HG02571 (cell line): ENCODE data around the gene ABR.
"Not testable (repeated sequence)": the region's sequence is repeated elsewhere in the genome, so short reads cannot be mapped to it uniquely, and the experiment has no call there.

Experiments used
- ATAC-seq: cut with Tn5 transposase; IDR thresholded peaks from one replicate; pipeline ENCODE4 v1.9.1; 2021; ENCODE audit warnings: mild to moderate bottlenecking, moderate library complexity; ENCODE audit not compliant: unreplicated experiment

The ABR gene

GRCh38 chr17:1122533-1123392 lies 57.0 kb downstream of the ABR start:
- no peak for ATAC-seq

- not testable (repeated sequence) for ATAC-seq
Measured at GRCh38 chr17:1121442-1121817, 58.4 kb downstream of the ABR start.

GRCh38 chr17:1120596-1121441 lies 59.0 kb downstream of the ABR start:
- ATAC-seq = no peak

- no peak for ATAC-seq
Measured at GRCh38 chr17:1119924-1120323, 59.9 kb downstream of the ABR start.

GRCh38 chr17:1116602-1117001 lies 63.2 kb downstream of the ABR start:
- no peak for ATAC-seq

GRCh38 chr17:1112875-1113274 lies 66.9 kb downstream of the ABR start:
- no peak for ATAC-seq

GRCh38 chr17:1111599-1112443 lies 68.0 kb downstream of the ABR start:
- ATAC-seq = no peak

GRCh38 chr17:1110862-1111598 lies 68.8 kb downstream of the ABR start:
- ATAC-seq = no peak

GRCh38 chr17:1110541-1110861 lies 69.3 kb downstream of the ABR start:
- no peak for ATAC-seq

GRCh38 chr17:1109606-1110540 lies 69.9 kb downstream of the ABR start:
- no peak for ATAC-seq

- no peak for ATAC-seq
Measured at GRCh38 chr17:1108765-1109605, 70.8 kb downstream of the ABR start.

- ATAC-seq = no peak
Measured at GRCh38 chr17:1108478-1108764, 71.4 kb downstream of the ABR start.

- ATAC-seq = no peak
Measured at GRCh38 chr17:1107777-1108477, 71.9 kb downstream of the ABR start.

GRCh38 chr17:1107083-1107776 lies 72.6 kb downstream of the ABR start:
- no peak for ATAC-seq

GRCh38 chr17:1104222-1104621 lies 75.6 kb downstream of the ABR start:
- ATAC-seq = no peak

- ATAC-seq = no peak
Measured at GRCh38 chr17:1100382-1100781, 79.4 kb downstream of the ABR start.

- no peak for ATAC-seq
Measured at GRCh38 chr17:1099242-1099641, 80.5 kb downstream of the ABR start.
